ES-I3 (cell line): Measurements from ENCODE around the gene STUB1.
A peak's percentile ranks its signal among the peaks of the same experiment; 100 is the strongest.
"Not testable (repeated sequence)": the region's sequence is repeated elsewhere in the genome, so short reads cannot be mapped to it uniquely, and the experiment has no call there.

ENCODE experiments used
- H3K36me3 ChIP-seq: 2 replicates; pipeline ENCODE4 v1.6.1; 2013; ENCODE audit warnings: mild to moderate bottlenecking, low read length, control low read depth, moderate library complexity; ENCODE audit not compliant: insufficient read depth
- H3K4me1 ChIP-seq: 2 replicates; pipeline ENCODE4 v1.6.1; 2013; ENCODE audit warnings: mild to moderate bottlenecking, control low read depth, low read length; ENCODE audit not compliant: insufficient read depth
- H3K9ac ChIP-seq: 2 replicates; pipeline ENCODE4 v1.6.1; 2013; ENCODE audit warnings: low read depth, mild to moderate bottlenecking, low read length, moderate library complexity
- H3K9me3 ChIP-seq: 2 replicates; pipeline ENCODE4 v1.6.1; 2013; ENCODE audit warnings: mild to moderate bottlenecking, low read length, moderate library complexity; ENCODE audit not compliant: control insufficient read depth, insufficient read depth

Gene STUB1

DNA sequence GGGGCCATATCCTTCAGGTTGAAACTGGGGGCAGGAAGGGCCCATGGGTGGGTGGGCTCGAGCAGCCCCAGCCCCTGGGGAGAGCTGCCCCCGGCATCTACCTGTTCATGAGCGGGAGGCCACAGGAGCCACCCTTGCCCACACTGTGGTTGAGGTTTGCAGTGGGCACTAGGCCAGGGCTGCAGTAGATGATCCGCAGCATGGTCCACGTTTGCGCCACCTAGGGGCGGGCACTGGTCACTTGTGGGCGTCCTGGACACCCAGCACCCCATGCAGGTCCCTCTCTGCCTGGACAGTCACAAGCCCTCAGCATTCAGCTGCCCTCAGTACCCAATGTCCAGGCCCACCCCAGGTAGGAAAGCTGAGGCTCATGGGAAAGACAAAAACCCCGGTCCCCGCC is 5.8 kb downstream of the STUB1 start:
- Histone ChIP-seq H3K9me3 (no peaks in the 10 kb centered on the region), H3K9ac (no peak overlapping the region), H3K36me3 (peaks cover 8% of the 10 kb centered on the region), H3K4me1 (no peaks in the 10 kb centered on the region)

DNA sequence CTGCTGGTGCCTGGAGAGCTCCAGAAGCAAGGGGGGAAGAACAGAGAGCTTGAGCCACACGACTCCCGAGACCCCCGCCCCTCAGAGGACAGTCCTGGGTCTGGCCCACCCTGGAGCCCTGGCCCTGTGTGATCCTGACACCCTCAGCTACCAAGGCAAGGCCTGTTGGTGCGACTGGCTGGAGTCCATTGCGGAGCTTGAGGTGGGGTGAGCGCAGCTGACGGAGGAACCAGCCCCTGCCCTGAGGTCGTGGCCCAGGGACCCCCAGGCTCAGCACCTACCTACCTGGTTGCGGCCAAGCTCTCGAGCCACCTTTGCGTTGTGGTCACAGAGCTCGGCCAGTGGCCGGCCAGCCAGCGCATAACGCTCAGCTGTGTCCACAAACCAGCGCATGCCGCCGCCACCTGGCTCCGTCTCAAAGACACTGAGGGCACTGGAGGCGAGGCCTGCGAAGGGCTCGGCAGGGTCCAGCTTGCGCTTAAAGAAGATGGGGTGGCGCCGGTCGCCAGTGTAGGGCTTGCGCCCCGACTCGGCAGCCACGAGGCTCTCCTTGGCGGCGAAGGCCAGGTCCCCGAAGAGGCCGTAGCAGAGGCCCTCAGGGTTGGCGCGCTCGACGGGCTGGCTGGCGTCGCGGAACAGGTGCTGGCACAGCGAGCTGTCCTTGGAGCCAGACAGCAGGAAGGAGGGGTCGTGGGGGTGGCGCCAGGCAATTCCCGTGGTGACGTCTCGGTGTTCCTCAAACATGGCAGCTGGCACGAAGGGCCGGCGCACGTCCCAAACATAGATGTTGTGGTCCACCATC is 6.5 kb downstream of the STUB1 start:
- H3K9ac ChIP-seq, result no peak overlapping the region
- peaks cover 8% of the 10 kb centered on the region for H3K36me3 ChIP-seq
- H3K4me1 ChIP-seq, result no peaks in the 10 kb centered on the region
- H3K9me3 ChIP-seq, result no peaks in the 10 kb centered on the region

DNA sequence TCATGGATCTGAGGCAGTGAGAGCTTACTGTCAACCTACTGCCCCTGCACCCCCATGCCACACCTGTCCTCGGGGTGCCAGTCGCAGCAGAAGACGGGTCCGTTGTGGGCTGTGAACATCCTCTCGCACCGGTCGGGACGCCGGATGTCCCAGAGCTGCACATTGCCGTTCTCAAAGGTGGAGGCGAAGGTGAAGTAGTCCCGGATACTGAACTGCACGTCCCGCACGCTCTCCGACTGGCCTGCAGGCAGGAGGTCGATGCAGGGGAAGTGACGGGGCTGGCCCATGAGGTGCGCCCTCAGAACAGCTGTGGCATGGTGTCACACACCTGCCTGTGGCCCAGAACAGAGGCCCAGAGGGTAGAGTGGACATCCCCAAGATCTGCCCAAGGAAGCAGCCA is 7.3 kb downstream of the STUB1 start:
- H3K36me3 ChIP-seq, result peaks cover 6% of the 10 kb centered on the region; the same call in 1 of the 2 replicates
- H3K4me1 ChIP-seq, result no peaks in the 10 kb centered on the region

DNA sequence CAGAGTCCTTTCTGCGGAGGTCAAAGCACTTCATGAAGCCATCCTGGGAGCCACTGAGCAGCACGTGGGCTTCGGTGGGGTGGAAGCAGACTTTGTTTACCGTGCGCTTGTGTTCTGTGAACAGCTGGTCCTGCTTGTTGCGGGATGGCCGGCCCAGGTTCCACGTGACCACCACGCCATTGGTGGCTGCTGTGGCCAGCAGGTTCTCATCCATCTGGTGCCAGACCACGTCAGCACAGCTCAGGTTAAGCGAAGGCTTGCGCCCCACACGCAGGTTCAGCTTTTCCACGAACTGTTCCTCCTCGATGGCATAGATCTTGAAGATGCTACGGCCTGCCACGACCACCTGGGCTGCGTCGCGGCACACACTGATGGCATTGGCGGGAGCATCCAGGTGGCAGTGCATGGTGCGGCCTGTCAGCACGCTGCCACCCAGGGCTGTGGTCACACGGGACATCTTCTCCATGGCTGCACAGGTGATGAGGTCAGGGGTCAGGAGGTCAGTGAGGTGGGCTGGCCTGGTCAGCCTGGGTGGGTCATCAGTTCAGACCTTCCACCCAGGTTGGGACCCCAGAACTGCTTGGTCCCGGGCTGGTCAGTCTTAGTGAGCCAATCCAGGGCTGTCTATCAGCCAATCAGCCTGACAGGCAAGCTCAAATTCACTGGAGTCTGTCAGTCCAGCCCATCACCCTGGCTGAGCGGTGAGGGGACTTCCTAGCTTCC is 9.1 kb downstream of the STUB1 start:
- peak overlapping the region; percentile 80 for H3K9ac ChIP-seq
- H3K4me1 ChIP-seq, result no peaks in the 10 kb centered on the region
- H3K9me3 ChIP-seq, result no peaks in the 10 kb centered on the region
- H3K36me3 ChIP-seq, result no peaks in the 10 kb centered on the region

More for the DNA sequence above, 7.3 kb downstream of the STUB1 start:
- Histone ChIP-seq H3K9ac (no peak overlapping the region), H3K9me3 (no peaks in the 10 kb centered on the region)

DNA sequence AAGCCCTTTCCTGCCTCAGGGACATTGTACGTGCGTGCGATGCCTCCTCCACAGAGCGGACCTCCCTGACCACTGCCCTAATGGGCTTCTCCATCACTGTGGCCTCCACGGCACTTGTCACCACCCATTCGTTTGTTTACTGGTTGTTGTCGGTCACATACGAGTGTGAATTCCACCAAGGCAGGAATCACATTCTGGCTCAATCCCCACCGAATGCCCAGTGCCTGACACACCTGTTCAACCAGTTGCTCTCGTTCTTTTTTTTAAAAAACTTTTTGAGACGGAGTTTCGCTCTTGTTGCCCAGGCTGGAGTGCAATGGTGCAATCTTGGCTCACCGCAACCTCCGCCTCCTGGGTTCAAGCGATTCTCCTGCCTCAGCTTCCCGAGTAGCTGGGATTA is 11.0 kb downstream of the STUB1 start:
- H3K9me3 ChIP-seq, H3K9ac ChIP-seq, H3K4me1 ChIP-seq, H3K36me3 ChIP-seq: not testable (repeated sequence)

DNA sequence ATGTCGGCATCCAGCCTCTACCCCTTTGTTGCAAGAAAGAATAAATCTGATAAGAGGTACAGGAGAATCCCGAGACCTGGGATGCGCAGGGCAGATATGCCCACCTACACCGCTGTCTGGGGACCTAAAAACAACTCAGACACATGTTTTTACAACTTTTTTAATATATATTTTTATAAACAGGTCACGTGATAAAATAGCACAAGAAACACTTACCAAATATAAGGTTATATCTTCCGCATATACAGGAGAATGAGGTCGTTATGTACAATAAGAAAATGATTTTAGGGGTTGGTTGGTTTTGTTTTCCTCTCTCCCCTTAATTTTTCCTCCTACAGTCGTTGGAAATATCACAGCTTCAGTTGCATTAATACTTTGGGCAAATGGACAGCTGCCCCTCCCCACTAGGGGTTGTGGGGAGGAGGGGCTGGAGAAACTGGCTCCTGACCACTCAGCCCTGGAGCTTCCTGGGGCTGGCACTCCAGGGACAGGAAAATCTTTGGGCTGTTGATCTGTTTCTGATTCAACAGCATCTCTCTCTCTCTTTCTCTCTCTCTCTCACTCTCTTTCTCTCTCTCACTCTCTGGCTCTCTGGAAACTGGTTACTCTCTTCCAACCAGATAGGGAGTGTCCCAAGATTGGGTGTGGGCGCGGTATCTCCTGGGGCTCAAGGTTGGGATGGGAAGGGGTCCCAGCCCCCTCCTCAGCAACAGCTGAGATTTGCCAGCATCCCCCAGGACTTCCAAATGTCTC is 12.3 kb downstream of the STUB1 start:
- Histone ChIP-seq H3K36me3 (no peaks in the 10 kb centered on the region), H3K9ac (no peak overlapping the region), H3K4me1 (no peaks in the 10 kb centered on the region), H3K9me3 (no peaks in the 10 kb centered on the region)

DNA sequence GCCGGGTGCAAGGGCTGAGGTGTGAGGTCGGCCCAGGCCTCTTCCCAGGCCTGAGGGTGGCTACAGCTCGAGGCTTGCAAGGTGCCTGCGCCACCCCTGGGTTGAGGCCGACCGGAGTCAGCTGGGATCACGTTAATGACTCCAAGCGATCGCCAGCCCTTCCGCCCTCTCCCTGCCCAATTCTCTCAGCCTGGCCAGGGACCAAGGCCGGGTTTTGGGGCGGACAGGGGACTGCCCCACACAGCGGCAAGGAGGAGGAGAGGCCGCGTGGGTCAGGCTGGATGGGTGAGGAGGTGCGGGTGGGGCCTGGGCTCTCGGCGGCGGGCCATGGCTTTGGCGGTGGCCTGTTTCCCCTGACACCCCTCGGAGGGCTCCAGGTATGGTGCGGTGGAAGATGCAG is 13.2 kb downstream of the STUB1 start:
- no peaks in the 10 kb centered on the region for H3K36me3 ChIP-seq
- H3K9me3 ChIP-seq, result no peaks in the 10 kb centered on the region
- no peaks in the 10 kb centered on the region for H3K4me1 ChIP-seq
- H3K9ac ChIP-seq, result peak overlapping the region; percentile 41; the same call in 1 of the 2 replicates

DNA sequence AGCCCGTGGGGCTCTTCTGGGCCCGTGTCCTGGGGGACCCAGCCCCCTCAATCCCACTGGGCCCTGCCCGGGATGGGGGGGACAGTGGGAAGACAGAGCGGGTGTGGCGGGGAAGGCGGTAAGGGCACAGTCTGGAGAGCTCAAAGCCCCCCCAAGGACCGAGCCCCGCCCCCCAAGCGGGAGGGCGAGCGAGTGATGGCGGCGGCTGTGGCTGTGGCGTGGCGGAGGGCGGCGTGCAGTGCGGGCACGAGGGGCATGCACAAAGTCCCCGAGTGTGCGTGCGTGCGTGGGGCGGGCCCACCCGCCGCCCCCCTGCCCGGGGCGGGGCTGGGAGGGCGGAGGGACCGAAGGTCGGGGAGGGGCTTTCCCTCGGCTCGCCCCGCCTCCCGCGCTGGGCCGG is 13.6 kb downstream of the STUB1 start:
- Histone ChIP-seq H3K36me3 (no peaks in the 10 kb centered on the region), H3K9ac (peak overlapping the region; percentile 41; the same call in 1 of the 2 replicates), H3K4me1 (no peaks in the 10 kb centered on the region), H3K9me3 (no peaks in the 10 kb centered on the region)

DNA sequence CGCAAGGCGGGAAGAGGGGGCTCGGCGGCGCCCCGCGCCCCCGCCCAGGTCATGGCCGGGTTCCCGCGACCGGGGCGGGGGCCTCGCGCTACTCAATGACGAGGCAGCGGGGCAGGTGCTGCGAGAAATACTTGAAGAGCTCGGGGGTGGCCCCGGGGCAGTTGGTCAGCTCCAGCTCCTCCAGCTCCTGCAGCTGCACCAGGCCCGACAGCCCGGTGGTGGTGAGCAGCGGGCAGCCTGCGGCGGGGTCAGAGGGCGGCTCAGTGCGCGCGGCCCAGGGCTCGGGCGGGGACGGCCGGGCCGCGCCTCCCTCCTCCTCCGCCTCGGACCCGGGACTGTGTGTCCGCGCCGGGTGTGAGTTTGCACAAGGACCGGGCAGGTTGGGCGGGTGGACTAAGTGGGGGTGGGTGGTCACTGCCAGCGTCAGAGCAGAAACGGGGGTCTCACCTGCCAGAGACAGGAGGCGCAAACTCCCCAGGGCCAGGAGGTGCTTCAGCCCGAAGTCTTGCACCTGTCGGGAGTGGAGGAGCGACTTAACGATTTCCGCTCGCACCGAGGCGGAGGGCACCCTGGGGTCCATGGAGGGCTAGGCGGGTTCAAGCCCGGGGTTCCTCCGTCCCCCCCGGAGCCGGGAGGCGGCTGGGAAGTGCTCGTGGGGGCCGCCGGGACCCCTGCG is 14.1 kb downstream of the STUB1 start:
- H3K9me3 ChIP-seq, result no peaks in the 10 kb centered on the region
- no peaks in the 10 kb centered on the region for H3K4me1 ChIP-seq
- no peaks in the 10 kb centered on the region for H3K36me3 ChIP-seq
- peak overlapping the region; percentile 41 for H3K9ac ChIP-seq

DNA sequence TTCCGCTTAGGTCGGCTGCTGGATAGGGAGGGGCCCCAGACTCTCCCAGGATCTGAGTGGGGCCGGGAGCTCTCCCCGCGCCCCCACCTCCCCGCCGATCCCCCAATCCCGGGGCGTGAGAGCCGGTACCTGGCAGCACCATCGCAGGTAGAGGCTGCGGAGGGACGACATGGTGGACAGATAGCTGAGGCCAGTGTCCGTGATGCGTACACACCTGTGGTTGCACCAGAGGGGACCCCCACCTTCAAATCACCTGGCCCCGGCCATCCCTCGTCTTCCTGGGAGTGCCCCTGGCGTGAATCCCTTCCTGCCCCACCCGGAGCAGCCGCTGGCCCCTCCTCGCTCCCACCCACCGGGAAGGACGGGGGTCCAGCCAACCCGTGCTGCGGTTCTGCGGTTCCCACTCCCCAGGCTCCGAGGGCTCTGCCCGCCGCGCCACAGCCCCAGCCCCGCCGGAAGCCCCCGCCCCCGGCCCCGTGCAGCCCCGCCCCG is 14.7 kb downstream of the STUB1 start:
- Histone ChIP-seq H3K36me3 (no peaks in the 10 kb centered on the region), H3K9ac (peak overlapping the region; percentile 45; the same call in 1 of the 2 replicates), H3K4me1 (no peaks in the 10 kb centered on the region), H3K9me3 (no peaks in the 10 kb centered on the region)

DNA sequence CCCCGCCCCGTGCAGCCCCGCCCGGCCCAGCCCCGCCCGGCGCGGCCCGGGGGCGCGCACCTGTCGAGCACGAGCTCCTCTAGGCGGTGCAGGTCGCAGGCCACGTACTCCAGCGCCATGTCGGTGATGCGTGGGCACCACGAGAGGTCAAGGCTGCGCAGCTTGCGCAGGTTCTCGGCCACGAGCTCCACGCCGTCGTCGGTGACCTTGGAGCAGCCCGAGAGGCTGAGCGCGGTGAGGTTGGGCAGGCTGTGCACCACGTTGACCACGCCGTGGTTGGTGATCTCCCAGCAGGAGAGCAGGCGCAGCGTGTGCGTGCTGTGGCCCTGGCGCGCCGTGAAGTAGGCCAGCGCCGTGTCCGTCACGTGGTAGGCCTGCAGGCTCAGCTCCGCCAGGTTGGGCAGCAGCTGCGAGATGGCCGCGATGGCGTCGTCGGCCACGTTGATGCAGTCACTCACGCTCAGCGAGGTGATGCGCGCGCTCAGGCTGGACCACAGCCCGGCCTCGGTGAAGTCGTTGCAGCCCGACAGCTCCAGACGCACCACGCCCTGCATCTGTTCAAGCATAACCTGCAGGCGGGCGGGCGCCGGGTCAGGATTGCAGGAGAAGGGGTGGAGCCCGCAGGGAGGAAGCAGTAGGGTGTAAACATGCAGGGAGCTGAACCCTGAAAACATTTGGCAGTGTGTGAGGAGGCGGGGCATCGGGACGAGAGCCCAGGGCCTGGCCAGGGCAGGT is 15.3 kb downstream of the STUB1 start:
- Histone ChIP-seq H3K9me3 (no peaks in the 10 kb centered on the region), H3K4me1 (no peaks in the 10 kb centered on the region), H3K36me3 (no peaks in the 10 kb centered on the region), H3K9ac (peak overlapping the region; percentile 51)

DNA sequence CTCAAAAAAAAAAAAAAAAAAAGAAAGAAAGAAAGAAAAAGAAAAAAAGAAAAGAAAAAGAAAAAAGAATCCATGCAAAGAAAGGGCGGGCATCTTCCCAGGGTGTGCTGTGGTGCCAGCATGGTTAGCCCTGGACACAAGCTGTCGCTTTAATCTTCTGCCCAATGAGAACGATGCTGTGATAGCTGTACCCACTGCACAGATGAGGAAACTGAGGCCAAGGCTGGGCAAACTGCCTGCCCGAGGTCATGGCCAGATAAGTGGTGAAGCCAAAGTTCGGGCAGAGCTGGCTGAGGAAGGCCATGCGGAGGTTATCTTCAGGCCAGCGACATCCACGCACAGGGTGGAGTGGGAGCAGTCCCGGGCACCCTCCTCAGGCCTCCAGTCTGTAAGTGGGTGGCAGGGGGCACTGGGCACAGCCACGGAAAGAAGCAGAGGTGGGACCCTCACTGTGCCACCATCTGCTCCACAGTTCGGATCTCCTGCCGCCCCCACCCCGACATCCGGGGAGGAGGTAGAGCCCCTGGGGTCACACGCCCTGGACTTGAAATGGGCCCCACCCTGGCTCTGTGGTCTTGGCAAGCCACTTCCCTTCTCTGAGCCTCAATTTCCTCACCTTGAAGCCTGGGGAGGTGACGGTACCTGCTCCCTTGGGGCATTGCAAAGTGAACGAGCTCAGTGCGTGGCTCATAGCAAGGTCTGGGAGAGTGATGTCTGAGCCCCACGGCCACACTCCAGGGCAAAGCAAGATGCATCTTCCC is 18.9 kb downstream of the STUB1 start:
- Histone ChIP-seq H3K9ac (no peak overlapping the region), H3K9me3 (no peaks in the 10 kb centered on the region), H3K4me1 (no peaks in the 10 kb centered on the region; the same call in 1 of the 2 replicates), H3K36me3 (no peaks in the 10 kb centered on the region)
